ENCODE measurements around the gene CNKSR3.

DNA sequence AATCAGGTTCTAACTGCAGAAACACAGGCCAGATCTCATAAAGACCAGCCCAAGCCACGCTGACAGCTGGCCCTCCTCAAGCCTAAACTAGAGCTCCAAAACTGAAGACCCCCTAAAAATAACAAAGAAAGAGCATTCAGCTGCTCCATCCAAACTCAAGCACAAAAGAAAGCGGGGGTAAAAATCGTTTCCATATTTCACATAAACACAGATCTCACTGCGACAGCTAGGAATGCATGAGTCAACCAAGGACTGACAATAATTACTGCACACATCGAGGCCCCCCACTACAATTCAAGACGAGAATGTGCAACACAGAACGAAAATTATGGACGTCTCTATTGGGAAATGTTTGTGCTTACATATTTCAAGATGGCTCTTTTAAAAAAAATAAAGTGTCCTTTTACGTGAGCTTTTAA lies 31.1 kb downstream of the CNKSR3 start:
- TF ChIP-seq NRF1 (IDR thresholded peaks at IDR 0.05; ENCODE audit: low read depth, low read length) (no peak), SIN3A (IDR thresholded peaks at IDR 0.05; ENCODE audit: borderline replicate concordance, low read depth, low read length) (0 out of 2 replicates have a peak, but pooled peaks have one; percentile 25), EZH2phosphoT487 (IDR thresholded peaks at IDR 0.05; ENCODE audit: borderline replicate concordance, low read depth) (no peak), CHD2 (IDR thresholded peaks at IDR 0.05; ENCODE audit: low read length, partially characterized antibody) (no peak)
- TF ChIP-seq, protein P1, sequence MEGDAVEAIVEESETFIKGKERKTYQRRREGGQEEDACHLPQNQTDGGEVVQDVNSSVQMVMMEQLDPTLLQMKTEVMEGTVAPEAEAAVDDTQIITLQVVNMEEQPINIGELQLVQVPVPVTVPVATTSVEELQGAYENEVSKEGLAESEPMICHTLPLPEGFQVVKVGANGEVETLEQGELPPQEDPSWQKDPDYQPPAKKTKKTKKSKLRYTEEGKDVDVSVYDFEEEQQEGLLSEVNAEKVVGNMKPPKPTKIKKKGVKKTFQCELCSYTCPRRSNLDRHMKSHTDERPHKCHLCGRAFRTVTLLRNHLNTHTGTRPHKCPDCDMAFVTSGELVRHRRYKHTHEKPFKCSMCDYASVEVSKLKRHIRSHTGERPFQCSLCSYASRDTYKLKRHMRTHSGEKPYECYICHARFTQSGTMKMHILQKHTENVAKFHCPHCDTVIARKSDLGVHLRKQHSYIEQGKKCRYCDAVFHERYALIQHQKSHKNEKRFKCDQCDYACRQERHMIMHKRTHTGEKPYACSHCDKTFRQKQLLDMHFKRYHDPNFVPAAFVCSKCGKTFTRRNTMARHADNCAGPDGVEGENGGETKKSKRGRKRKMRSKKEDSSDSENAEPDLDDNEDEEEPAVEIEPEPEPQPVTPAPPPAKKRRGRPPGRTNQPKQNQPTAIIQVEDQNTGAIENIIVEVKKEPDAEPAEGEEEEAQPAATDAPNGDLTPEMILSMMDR (IDR thresholded peaks at IDR 0.05): no peak
- TF ChIP-seq, protein P2, sequence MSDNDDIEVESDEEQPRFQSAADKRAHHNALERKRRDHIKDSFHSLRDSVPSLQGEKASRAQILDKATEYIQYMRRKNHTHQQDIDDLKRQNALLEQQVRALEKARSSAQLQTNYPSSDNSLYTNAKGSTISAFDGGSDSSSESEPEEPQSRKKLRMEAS (IDR thresholded peaks at IDR 0.05; ENCODE audit: low read depth): no peak
- TF ChIP-seq, protein P3, sequence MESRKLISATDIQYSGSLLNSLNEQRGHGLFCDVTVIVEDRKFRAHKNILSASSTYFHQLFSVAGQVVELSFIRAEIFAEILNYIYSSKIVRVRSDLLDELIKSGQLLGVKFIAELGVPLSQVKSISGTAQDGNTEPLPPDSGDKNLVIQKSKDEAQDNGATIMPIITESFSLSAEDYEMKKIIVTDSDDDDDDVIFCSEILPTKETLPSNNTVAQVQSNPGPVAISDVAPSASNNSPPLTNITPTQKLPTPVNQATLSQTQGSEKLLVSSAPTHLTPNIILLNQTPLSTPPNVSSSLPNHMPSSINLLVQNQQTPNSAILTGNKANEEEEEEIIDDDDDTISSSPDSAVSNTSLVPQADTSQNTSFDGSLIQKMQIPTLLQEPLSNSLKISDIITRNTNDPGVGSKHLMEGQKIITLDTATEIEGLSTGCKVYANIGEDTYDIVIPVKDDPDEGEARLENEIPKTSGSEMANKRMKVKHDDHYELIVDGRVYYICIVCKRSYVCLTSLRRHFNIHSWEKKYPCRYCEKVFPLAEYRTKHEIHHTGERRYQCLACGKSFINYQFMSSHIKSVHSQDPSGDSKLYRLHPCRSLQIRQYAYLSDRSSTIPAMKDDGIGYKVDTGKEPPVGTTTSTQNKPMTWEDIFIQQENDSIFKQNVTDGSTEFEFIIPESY (IDR thresholded peaks at IDR 0.05; ENCODE audit: borderline replicate concordance, low read depth): no peak
